Esophagus squamous epithelium (tissue), 5 donors: ENCODE data around the gene PLK3. TPM values are rescaled to one million over a fixed set of nuclear protein-coding genes. Genes with fewer than 3 reads are reported as not detected.
"Not testable (repeated sequence)": the region's sequence is repeated elsewhere in the genome, so short reads cannot be mapped to it uniquely, and the experiment has no call there.

Experiments used
- DNase-seq: peaks from one replicate; lab custom pipeline; 2025; lab: John Stamatoyannopoulos, UW
- H3K27ac ChIP-seq, 4 donors: fragments of 200-600 bp; sonication (generic); one replicate each; pipeline ENCODE4 v1.5.1; 2016 to 2019; ENCODE audit warnings: mild to moderate bottlenecking in 1 of 4
- H3K27me3 ChIP-seq, 4 donors: fragments of 200-600 bp; sonication (generic); 1 replicate in 3 of 4; 2 replicates in 1 of 4; pipeline versions ENCODE4 v1.5.1 to v1.6.0; 2017 to 2021; ENCODE audit warnings: antibody characterized with exemption in 1 of 4
- H3K36me3 ChIP-seq, 3 donors: fragments of 200-600 bp; sonication (generic); one replicate each; pipeline ENCODE4 v1.5.1; 2016 to 2019
- H3K4me1 ChIP-seq, 3 donors: fragments of 200-600 bp; sonication (generic); one replicate each; pipeline ENCODE4 v1.5.1; 2017 to 2019
- H3K4me3 ChIP-seq, 4 donors: fragments of 200-600 bp; sonication (generic); 1 replicate in 3 of 4; 2 replicates in 1 of 4; pipeline ENCODE4 v1.5.1; 2016 to 2019; ENCODE audit warnings: mild to moderate bottlenecking in 2 of 4, moderate library complexity in 1 of 4
- H3K9me3 ChIP-seq, 3 donors: fragments of 200-600 bp; sonication (generic); one replicate each; pipeline ENCODE4 v1.5.1; 2016 to 2019
- POLR2A ChIP-seq, 4 donors: fragments of 450-650 bp; IDR thresholded peaks; one replicate each; pipeline ENCODE4 v1.6.1; 2017; ENCODE audit warnings: antibody characterized with exemption in 4 of 4, mild to moderate bottlenecking in 4 of 4, moderate library complexity in 3 of 4
- WGBS, 2 donors: methylation state at CpG; one replicate each; pipeline ENCODE4 v1.1.5; 2018; 5-methylcytosine and 5-hydroxymethylcytosine counted together
- intact Hi-C: fragments of 100-400 bp; cut with DNase I; formaldehyde crosslinking; loops from one replicate; pipeline ENCODE4 v1.15.0; 2022
- total RNA-seq, 4 donors: library from RNA; depleted of rRNA; stranded (reverse); fragments of >200 nt; gene quantifications; one replicate each; pipeline ENCODE4 v1.1.0, GENCODE V29; 2016
- TF ChIP-seq, protein P1 (sequence below), 6 experiments: fragments of 450-650 bp in 4 of 6; fragments of 200-600 bp in 2 of 6; sonication (generic) in 2 of 6; IDR thresholded peaks; one replicate each; pipeline ENCODE4 v1.5.1; 2016 to 2019; ENCODE audit warnings: antibody characterized with exemption in 6 of 6, mild to moderate bottlenecking in 4 of 6, moderate library complexity in 4 of 6
- donor health status: DM: yes; HTN: yes; CAD: no.

The PLK3 gene
- 10 to 100 TPM; 10.3 to 36.2 (median 30.7) TPM for total RNA-seq

DNA sequence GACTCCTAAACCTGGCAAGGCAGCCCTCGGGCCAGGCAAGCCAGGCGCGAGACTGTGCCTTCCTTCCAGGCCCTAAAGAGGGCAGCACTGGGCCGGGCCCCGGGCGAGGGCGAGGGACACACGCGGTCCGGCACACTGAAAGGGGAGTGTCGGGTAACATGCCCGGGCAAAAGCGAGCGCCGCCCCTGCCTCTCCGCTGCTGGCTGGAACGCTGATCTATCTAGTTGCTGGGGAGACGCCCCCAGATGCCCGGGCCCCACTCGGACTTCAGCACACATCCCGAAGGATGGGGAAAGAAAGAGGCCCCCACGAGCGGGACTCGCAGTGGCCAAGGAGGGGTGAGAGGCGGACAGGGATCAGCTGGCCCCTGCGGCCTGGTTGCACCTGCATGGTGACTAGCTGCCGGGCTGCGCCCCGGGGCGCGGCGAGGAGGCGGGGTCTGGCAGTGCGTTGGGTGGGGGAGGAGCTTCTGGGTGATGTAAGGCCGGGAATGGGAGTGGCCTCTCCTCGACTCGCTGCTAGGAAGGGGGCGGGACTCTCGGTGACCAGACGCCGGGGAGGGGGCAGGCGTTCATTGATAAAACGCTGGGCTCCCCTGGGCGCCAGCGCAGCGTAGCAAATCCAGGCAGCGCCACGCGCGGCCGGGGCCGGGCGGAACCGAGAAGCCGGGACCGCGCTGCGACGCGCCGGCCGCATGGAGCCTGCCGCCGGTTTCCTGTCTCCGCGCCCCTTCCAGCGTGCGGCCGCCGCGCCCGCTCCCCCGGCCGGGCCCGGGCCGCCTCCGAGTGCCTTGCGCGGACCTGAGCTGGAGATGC, at the start of gene PLK3:
PLK3 (plus strand) TSS at position 608 of the 815 bp plus-strand sequence; CDS start at position 695, 87 bp downstream.
- H3K4me1 ChIP-seq = peaks cover 21 to 52% (median 26%) of the 10 kb centered on the region in 3 donors
- peak; percentile 95 for DNase-seq
- H3K27me3 ChIP-seq = no peaks in the 10 kb centered on the region
- peaks cover 5 to 35% (median 7%) of the 10 kb centered on the region in 3 donors for H3K36me3 ChIP-seq
- 0% methylated on average over 2 to 22 of the region's 79 CpGs for WGBS, 2 donors
- peak within 1 kb of the TSS; percentile 94 to 97 (median 97) for H3K27ac ChIP-seq
- intact Hi-C loops = no loop called here
- no peaks in the 10 kb centered on the region for H3K9me3 ChIP-seq
- H3K4me3 ChIP-seq = peak within 1 kb of the TSS; percentile 64 to 98 (median 90)
- peak in 2 of 4 donors; percentile 96 to 97 for TF ChIP-seq POLR2A (IDR thresholded peaks at IDR 0.05)
- TF ChIP-seq, protein P1, sequence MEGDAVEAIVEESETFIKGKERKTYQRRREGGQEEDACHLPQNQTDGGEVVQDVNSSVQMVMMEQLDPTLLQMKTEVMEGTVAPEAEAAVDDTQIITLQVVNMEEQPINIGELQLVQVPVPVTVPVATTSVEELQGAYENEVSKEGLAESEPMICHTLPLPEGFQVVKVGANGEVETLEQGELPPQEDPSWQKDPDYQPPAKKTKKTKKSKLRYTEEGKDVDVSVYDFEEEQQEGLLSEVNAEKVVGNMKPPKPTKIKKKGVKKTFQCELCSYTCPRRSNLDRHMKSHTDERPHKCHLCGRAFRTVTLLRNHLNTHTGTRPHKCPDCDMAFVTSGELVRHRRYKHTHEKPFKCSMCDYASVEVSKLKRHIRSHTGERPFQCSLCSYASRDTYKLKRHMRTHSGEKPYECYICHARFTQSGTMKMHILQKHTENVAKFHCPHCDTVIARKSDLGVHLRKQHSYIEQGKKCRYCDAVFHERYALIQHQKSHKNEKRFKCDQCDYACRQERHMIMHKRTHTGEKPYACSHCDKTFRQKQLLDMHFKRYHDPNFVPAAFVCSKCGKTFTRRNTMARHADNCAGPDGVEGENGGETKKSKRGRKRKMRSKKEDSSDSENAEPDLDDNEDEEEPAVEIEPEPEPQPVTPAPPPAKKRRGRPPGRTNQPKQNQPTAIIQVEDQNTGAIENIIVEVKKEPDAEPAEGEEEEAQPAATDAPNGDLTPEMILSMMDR (IDR thresholded peaks at IDR 0.05) = peak; percentile 79 to 98 (median 89)

DNA sequence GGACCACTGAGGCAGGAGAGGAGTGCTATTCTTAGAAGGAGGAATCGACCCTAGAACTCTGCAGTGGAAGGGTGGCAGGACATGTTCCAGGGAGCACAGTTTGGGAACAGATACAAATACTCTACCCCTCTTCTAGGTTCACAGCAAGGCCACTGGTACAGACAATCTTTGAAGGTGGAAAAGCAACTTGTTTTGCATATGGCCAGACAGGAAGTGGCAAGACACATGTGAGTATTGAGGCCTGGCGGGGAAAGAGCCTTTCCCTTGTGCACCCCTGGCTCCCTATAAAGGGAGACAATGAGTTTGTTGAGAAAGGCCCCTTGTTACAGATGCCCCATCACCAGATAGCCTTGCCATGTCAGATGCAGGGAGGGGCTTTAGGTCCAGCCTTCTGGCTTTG, 42.8 kb upstream of the PLK3 start:
- DNase-seq = no peak

DNA sequence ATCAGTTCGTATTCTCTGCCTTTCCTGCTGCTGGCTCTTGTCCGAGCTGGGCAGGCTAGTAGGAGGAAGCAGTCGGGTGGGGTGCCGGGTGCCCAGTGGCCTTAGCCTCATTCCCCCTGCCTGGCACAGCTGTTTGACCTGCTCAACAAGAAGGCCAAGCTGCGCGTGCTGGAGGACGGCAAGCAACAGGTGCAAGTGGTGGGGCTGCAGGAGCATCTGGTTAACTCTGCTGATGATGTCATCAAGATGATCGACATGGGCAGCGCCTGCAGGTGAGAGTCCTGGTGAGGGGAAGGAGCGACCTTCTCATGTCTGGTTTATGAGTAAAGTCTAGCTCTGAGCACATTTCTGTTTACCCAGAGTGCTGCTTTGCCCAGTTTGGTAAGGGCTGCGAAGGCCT, 41.1 kb upstream of the PLK3 start:
- no peaks in the 10 kb centered on the region for H3K27me3 ChIP-seq
- H3K27ac ChIP-seq = no peak overlapping the region
- 40 to 66% methylated on average over 1 to 4 of the region's 11 CpGs for WGBS, 2 donors
- intact Hi-C loops = no loop called here
- H3K4me1 ChIP-seq = no peaks in the 10 kb centered on the region
- H3K9me3 ChIP-seq = no peaks in the 10 kb centered on the region
- TF ChIP-seq, protein P1 (IDR thresholded peaks at IDR 0.05) = no peak
- no peak for TF ChIP-seq POLR2A (IDR thresholded peaks at IDR 0.05)
- DNase-seq = no peak
- peaks cover 0 to 88% (median 4%) of the 10 kb centered on the region in 3 donors for H3K36me3 ChIP-seq
- H3K4me3 ChIP-seq = no peak overlapping the region

More for the DNA sequence above, 42.8 kb upstream of the PLK3 start:
- Histone ChIP-seq H3K4me3 (no peak overlapping the region), H3K4me1 (no peaks in the 10 kb centered on the region), H3K36me3 (peaks cover 0 to 84% (median 4%) of the 10 kb centered on the region in 3 donors), H3K27ac (no peak overlapping the region), H3K9me3 (no peaks in the 10 kb centered on the region), H3K27me3 (no peaks in the 10 kb centered on the region)
- TF ChIP-seq, protein P1 (IDR thresholded peaks at IDR 0.05) = no peak
- TF ChIP-seq POLR2A (IDR thresholded peaks at IDR 0.05) = no peak
- intact Hi-C loops = no loop called here
- 78 to 100% methylated on average over 2 of the region's 2 CpGs for WGBS, 2 donors

DNA sequence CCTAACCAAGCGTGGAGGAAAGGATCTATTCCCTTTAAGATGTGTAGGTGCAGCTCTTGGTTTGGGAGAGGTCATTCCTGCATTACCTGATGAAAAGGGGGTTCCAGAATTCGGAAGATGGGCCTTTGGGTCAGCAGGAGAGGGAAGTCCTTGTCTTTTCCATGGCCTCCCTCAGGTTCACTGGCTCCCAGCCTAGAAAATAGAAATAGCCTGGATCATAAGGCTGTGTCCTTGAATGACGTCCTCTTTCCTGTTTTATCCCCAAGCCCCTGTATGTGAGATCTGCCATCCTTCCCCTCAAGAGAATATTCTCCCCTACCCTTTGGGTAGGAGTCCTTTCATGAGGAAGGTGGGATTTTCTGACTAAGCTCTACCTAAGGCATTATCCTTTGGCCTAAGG, 39.3 kb upstream of the PLK3 start:
- TF ChIP-seq POLR2A (IDR thresholded peaks at IDR 0.05) = no peak
- TF ChIP-seq, protein P1 (IDR thresholded peaks at IDR 0.05) = no peak
- H3K27me3 ChIP-seq = no peaks in the 10 kb centered on the region
- 91 to 96% methylated on average over 2 to 3 of the region's 3 CpGs for WGBS, 2 donors
- H3K4me3 ChIP-seq = no peak overlapping the region
- no peak for DNase-seq
- peaks cover 0 to 75% (median 4%) of the 10 kb centered on the region in 3 donors for H3K36me3 ChIP-seq
- H3K4me1 ChIP-seq = no peaks in the 10 kb centered on the region
- intact Hi-C loops = no loop called here
- no peak overlapping the region for H3K27ac ChIP-seq
- no peaks in the 10 kb centered on the region for H3K9me3 ChIP-seq

DNA sequence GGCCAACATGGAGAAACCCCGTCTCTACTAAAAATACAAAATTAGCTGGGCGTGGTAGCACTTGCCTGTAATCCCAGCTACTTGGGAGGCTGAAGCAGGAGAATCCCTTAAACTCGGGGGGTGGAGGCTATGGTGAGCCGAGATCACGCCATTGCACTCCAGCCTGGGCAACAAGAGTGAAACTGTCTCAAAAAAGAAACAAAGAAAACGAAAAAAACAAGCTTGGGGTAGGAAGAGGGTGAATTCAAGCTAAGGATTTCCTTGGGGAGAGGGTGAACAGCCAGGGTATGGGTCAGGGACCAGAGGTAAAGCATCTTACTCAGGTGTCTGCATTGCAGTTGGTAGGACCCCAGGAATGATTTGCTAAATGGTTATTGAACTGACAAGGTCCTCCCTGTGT, 33.8 kb upstream of the PLK3 start:
- H3K27ac ChIP-seq = not testable (repeated sequence)

More for the DNA sequence above, 33.8 kb upstream of the PLK3 start:
- H3K4me3 ChIP-seq, H3K4me1 ChIP-seq, DNase-seq, intact Hi-C loops, H3K9me3 ChIP-seq, H3K27me3 ChIP-seq: not testable (repeated sequence)
- H3K36me3 ChIP-seq = peaks cover 0 to 45% (median 0%) of the 10 kb centered on the region in 3 donors
- 89 to 93% methylated on average over 6 of the region's 6 CpGs for WGBS, 2 donors
